ENCODE data around the gene JUN.

The JUN gene

GRCh38 chr1:58783993-58784757 is at the start of gene JUN (continued):
- TF ChIP-seq REST (tag by site-specific recombination; IDR thresholded peaks at IDR 0.05), result no peak
- TF ChIP-seq ZNF169 (tag by site-specific recombination; IDR thresholded peaks at IDR 0.05), result no peak
- TF ChIP-seq ZBTB21 (tag by site-specific recombination; IDR thresholded peaks at IDR 0.05), result peak; percentile 20; the same call in 1 of the 2 replicates
- no peak; the same call in 1 of the 2 replicates for TF ChIP-seq ZBTB6 (tag by site-specific recombination; IDR thresholded peaks at IDR 0.05)
- TF ChIP-seq ZNF202 (tag by site-specific recombination; IDR thresholded peaks at IDR 0.05; ENCODE audit: borderline replicate concordance), result no peak
- no peak for TF ChIP-seq ZNF624 (tag by site-specific recombination; IDR thresholded peaks at IDR 0.05)
- peak; percentile 87 for TF ChIP-seq SP2 (tag by site-specific recombination; IDR thresholded peaks at IDR 0.05)
- no peak for TF ChIP-seq ZNF404 (tag by site-specific recombination; IDR thresholded peaks at IDR 0.05)
- no peak for TF ChIP-seq ZNF362 (tag by site-specific recombination; IDR thresholded peaks at IDR 0.05)
- TF ChIP-seq HIC1 (tag by site-specific recombination; IDR thresholded peaks at IDR 0.05), result peak; percentile 99
- no peak for TF ChIP-seq ZNF157 (tag by site-specific recombination; IDR thresholded peaks at IDR 0.05)
- TF ChIP-seq ZFP3 (tag by site-specific recombination; IDR thresholded peaks at IDR 0.05; ENCODE audit: low read depth), result no peak
- peak; percentile 31 for TF ChIP-seq KLF17 (tag by site-specific recombination; IDR thresholded peaks at IDR 0.05)
- TF ChIP-seq ZBTB8A (tag by site-specific recombination; IDR thresholded peaks at IDR 0.05), result peak; percentile 87
- no peak for TF ChIP-seq ZNF837 (tag by site-specific recombination; IDR thresholded peaks at IDR 0.05)
- no peak for TF ChIP-seq ZNF544 (tag by site-specific recombination; IDR thresholded peaks at IDR 0.05)
- TF ChIP-seq ZFHX2 (tag by site-specific recombination; conservative IDR thresholded peaks at IDR 0.05), result peak; percentile 27
- no peak for TF ChIP-seq ZNF138 (tag by site-specific recombination; IDR thresholded peaks at IDR 0.05; ENCODE audit: borderline replicate concordance)
- TF ChIP-seq SCRT1 (tag by site-specific recombination; IDR thresholded peaks at IDR 0.05; ENCODE audit: borderline replicate concordance), result no peak
- TF ChIP-seq ZNF146 (tag by site-specific recombination; IDR thresholded peaks at IDR 0.05), result no peak
- peak; percentile 81 for TF ChIP-seq ZNF639 (tag by site-specific recombination; IDR thresholded peaks at IDR 0.05)
- TF ChIP-seq MEIS1 (CRISPR knock-in tag; IDR thresholded peaks at IDR 0.05; ENCODE audit: borderline replicate concordance), result no peak
- TF ChIP-seq ZNF211 (tag by site-specific recombination; IDR thresholded peaks at IDR 0.05; ENCODE audit: low read depth), result no peak
- TF ChIP-seq ZNF280C (tag by site-specific recombination; IDR thresholded peaks at IDR 0.05), result no peak
- TF ChIP-seq EGR2 (tag by site-specific recombination; IDR thresholded peaks at IDR 0.05; ENCODE audit: low read depth), result no peak; the same call in none of the 2 replicates
- TF ChIP-seq TRIM28 (IDR thresholded peaks at IDR 0.05; ENCODE audit: borderline replicate concordance, low read length), result peak; percentile 74
